Activated CD4-positive, alpha-beta T cell treated with anti-CD3 and anti-CD28 coated beads, Interleukin-2, Interleukin-4, amounts not matched to agents 100 ng/mL and 50 ng/mL, durations not matched to agents 16 hours and 8 hours (primary cell): ENCODE measurements around the gene KLHL40.

Source experiments
- DNase-seq: peaks from one replicate; pipeline ENCODE4 v3.0.0-alpha.2; 2020; ENCODE audit warnings: low spot score

KLHL40 gene

GRCh38 chr3:42725454-42725853, 40.1 kb downstream of the KLHL40 start:
- DNase-seq, result no peak

GRCh38 chr3:42728056-42728455, 42.7 kb downstream of the KLHL40 start:
- no peak for DNase-seq

DNA sequence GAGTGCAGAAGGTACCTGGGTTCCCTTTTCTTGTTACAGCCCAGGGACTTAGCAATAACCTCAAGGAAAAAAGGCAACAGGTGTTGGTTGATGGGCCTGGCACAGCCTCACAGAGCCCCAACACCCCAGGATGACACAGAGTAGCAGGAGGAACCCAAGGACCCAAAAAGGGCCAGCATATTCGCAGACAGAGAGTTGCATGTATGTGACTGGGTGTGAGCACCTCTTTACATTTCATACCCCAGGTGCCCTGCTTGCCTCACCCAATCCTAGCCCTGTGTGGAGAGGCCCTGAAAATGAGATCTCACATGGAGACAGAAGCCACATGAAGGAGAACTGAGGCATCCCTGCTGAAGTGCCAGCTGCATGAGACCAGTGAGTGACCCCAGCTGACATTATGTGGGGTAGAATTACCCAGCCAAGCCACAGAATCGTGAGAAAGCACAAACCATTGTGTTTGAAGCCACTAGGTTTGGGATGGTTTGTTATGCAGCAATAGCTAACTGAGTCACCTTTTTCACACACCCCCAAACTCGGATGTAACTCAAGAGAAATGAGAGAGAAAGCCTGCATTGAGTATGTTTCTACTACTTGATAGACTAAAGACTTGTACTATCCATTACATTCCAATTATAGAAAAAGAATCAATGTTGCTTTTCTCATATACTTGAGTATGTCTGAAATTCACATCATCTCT, 43.5 kb downstream of the KLHL40 start:
- no peak for DNase-seq

- no peak for DNase-seq
These were observed 44.2 kb downstream of the KLHL40 start for GRCh38 chr3:42729404-42730145.

DNA sequence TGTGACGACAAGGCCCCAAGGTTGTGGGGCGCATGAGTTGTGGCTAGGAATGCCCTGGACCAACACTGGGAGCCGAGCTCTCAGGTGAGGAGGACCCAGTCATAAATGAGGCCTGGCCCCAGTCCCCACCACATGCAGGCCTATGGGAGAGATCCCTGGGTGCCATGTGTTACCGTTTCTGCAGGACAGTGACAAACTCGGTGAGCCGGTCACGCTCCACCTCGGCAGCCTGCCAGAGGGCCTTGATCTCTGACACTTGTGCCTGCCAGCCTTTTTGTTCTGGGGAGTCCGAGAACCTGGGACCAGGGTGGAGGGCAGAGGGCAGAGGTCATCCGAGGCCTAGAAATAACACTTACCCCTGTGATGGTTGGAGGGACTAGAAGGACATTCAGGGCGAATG, 45.0 kb downstream of the KLHL40 start:
- no peak for DNase-seq

DNA sequence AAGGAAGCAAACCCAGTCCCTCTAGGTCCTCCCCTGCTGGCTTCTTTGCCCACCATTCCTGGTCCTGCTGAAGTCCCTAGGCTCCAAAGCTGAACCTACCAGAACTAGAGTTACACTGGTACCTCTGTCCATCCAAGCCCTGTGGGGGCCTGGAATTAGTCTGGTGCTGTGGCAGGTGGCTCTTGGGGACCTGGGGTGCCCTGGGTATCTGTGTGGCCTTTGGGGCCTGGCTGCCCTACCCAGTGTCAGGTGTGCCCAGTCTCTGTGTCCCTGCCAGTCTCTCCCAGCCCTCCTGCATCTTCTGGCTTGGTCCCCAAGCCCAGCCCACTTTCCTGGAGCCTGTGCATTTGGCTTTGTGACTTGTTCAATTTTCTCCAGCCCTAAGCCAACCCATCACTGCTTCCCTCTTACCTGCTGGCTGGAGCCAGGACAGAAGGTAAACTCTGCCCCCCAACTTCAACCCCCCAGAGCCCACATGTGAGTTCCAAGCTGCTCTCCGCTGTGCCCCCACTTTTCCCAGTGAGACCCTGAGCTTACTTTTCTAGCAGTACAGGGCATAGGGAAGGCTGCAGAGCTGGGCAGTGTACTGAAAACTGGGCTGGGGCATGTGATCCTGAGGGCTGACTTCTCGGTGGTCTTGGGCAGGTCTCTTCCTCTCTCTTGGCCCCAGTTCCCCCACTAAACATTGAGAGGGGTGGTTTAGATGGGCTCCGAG, 45.5 kb downstream of the KLHL40 start:
- no peak for DNase-seq

DNA sequence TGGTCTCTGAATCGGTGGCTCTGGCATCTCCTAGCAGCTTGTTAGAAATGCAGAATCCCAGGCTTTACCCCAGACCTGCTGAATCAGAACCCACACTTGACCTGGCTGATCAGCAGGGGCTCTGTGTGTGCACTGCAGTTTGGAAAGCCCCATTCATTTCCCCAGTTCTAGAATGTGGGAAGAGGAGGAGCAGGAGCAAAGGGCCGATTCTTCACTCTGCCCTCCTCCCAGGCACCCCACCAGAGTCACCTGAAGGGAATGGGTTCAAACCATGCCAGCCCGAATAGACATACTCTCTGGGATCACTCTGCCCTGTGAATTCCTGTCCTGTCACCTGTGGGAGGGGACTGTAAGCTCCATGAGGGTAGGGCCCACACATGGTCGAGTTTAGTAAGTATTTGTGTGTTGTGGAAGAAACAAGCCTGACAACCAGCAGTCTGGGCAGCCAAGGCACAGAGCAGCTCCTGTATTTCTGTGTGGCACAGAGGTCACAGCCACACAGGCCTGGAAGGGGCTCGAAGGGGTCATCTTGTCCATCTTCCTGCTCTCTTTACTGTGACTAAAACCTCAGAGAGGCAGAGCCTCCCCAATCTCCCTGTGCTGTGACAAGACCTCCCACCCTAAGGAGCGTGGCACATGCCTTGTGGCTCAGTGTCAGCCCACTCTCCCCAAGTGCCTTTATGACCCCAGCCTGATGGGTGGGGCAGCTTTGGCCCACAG, 46.3 kb downstream of the KLHL40 start:
- DNase-seq, result no peak

- no peak for DNase-seq
These were observed 47.0 kb downstream of the KLHL40 start for GRCh38 chr3:42732196-42732828.

DNA sequence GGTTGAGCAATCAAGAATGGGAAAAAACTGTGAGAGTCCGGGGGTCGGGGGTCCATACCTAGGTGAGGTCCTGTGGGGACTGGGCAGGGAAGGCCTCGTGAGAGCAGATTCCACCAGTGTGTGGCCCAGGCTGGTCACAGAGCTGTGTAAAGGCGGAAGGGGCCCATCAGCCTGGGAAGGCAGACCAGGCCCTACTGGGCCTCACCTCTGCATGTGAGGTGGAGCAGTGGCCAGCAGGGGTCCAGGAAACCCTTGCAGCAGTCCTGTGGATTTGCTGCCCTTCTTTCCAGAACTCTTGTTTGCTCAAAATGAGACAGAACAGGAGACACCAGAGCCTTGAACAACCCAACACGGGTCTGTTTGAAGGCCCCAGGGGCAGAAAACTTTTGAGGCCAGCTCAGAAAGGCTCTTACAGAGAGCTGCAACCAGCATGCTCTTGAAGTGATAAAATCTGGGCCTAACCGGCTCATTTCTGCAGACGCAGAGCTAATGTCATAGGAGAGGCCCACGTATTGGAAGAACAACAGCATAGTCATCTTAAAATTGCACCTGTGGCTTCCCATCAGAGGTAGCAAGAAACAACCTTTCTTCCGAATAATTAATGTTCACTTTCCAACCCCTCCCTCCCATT, 47.6 kb downstream of the KLHL40 start:
- DNase-seq, result no peak

- no peak for DNase-seq
These were observed 48.3 kb downstream of the KLHL40 start for GRCh38 chr3:42733501-42734262.

- DNase-seq, result no peak
These were observed 49.0 kb downstream of the KLHL40 start for GRCh38 chr3:42734263-42734860.

GRCh38 chr3:42735019-42735418, 49.7 kb downstream of the KLHL40 start:
- no peak for DNase-seq

GRCh38 chr3:42735615-42736014, 50.3 kb downstream of the KLHL40 start:
- no peak for DNase-seq

GRCh38 chr3:42736081-42736480, 50.7 kb downstream of the KLHL40 start:
- no peak for DNase-seq

GRCh38 chr3:42736531-42736930, 51.2 kb downstream of the KLHL40 start:
- no peak for DNase-seq

DNA sequence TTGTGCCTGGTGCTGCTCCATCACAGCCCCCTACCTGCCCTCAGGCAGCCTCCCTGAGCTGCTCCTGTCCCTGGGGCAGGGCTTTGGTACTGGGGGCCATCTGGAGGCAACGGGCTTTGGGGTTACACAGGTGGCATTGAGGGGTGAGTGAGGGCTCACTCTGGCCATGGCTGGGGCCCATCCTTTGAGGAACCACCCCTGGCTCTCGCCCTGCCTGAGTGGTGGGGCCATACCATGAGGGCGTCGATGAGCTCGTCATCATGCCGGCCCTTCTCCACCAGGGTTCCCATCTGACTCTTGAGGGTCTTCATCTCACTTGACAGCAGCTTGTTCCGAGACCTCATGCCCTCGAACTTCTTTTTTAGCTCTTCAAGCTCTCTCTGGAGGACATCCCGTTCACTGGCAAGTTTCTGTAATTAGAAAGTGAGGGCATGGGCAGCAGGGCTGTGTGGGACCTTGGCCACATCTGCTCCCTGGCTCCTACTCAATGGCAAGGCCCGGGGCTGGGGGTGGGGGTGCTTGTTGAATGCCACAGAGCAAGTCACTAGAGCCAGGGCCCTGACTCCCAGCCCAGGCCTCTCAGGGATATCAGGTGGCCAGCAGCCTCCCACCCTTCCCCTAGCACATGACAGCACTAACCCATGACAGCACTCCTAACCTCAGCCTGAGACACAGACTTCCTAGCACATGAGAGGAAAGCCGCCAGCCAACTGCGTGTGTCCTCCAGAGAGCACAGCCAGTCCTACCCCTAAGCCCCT, 54.2 kb downstream of the KLHL40 start:
- DNase-seq, result no peak

GRCh38 chr3:42741796-42742195, 56.5 kb downstream of the KLHL40 start:
- DNase-seq, result no peak
